ENCODE measurements around the gene ERMARD. TPM values are rescaled to one million over a fixed set of nuclear protein-coding genes. Genes with fewer than 3 reads are reported as not detected.

Gene ERMARD
- total RNA-seq, 1 donor from 2014 or later = 30.3 TPM

- Mint-ChIP-seq H3K4me1 (ENCODE audit: low read depth) (peaks cover 1% of the 10 kb centered on the region), H3K27ac (no peak overlapping the region), H3K27me3 (no peaks in the 10 kb centered on the region), H3K36me3 (ENCODE audit: insufficient read depth) (peaks cover 13% of the 10 kb centered on the region), H3K9me3 (ENCODE audit: low read depth) (no peaks in the 10 kb centered on the region), H3K4me3 (ENCODE audit: low read depth) (no peak overlapping the region)
- TF ChIP-seq, protein P1, sequence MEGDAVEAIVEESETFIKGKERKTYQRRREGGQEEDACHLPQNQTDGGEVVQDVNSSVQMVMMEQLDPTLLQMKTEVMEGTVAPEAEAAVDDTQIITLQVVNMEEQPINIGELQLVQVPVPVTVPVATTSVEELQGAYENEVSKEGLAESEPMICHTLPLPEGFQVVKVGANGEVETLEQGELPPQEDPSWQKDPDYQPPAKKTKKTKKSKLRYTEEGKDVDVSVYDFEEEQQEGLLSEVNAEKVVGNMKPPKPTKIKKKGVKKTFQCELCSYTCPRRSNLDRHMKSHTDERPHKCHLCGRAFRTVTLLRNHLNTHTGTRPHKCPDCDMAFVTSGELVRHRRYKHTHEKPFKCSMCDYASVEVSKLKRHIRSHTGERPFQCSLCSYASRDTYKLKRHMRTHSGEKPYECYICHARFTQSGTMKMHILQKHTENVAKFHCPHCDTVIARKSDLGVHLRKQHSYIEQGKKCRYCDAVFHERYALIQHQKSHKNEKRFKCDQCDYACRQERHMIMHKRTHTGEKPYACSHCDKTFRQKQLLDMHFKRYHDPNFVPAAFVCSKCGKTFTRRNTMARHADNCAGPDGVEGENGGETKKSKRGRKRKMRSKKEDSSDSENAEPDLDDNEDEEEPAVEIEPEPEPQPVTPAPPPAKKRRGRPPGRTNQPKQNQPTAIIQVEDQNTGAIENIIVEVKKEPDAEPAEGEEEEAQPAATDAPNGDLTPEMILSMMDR (IDR thresholded peaks at IDR 0.05; ENCODE audit: unreplicated experiment) = no peak
- no peak for DNase-seq (ENCODE audit: low spot score, unreplicated experiment)
Observed at GRCh38 chr6:169709293-169709692, 42.1 kb upstream of the ERMARD start.

- H3K9me3 Mint-ChIP-seq (ENCODE audit: low read depth) = no peaks in the 10 kb centered on the region
- no peak overlapping the region for H3K27ac Mint-ChIP-seq
- TF ChIP-seq, protein P1 (IDR thresholded peaks at IDR 0.05; ENCODE audit: unreplicated experiment) = no peak
- H3K4me3 Mint-ChIP-seq (ENCODE audit: low read depth) = no peak overlapping the region
- H3K4me1 Mint-ChIP-seq (ENCODE audit: low read depth) = no peaks in the 10 kb centered on the region
- no peak for DNase-seq (ENCODE audit: low spot score, unreplicated experiment)
- peaks cover 14% of the 10 kb centered on the region for H3K36me3 Mint-ChIP-seq (ENCODE audit: insufficient read depth)
- H3K27me3 Mint-ChIP-seq = no peaks in the 10 kb centered on the region
Observed at GRCh38 chr6:169710009-169710408, 41.4 kb upstream of the ERMARD start.

DNA sequence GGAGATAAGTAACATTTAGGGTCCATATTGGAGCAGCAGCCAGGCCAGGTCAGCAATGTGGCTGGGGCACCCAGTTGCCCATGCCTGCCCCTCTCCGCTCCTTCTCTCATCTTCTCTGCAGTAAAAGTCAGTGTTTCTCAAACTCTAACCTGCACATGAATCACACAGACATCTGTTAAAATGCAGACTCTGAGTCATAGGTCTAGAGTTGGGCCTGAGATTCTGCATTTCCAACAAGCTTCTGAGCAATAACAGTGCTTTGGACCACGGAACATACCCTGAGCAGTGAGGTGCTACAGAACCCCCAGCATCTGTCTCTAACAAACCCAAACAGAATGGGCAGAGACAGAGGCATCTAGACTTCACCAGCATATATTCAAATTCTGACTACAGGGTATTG is 37.2 kb upstream of the ERMARD start:
- Mint-ChIP-seq H3K4me3 (ENCODE audit: low read depth) (no peak overlapping the region), H3K4me1 (ENCODE audit: low read depth) (no peaks in the 10 kb centered on the region), H3K27me3 (no peaks in the 10 kb centered on the region), H3K36me3 (ENCODE audit: insufficient read depth) (peaks cover 18% of the 10 kb centered on the region), H3K9me3 (ENCODE audit: low read depth) (no peaks in the 10 kb centered on the region), H3K27ac (no peak overlapping the region)
- TF ChIP-seq, protein P1 (IDR thresholded peaks at IDR 0.05; ENCODE audit: unreplicated experiment) = no peak
- no peak for DNase-seq (ENCODE audit: low spot score, unreplicated experiment)

GRCh38 chr6:169714595-169714994 is 36.8 kb upstream of the ERMARD start:
- H3K27me3 Mint-ChIP-seq = no peaks in the 10 kb centered on the region
- no peak overlapping the region for H3K4me3 Mint-ChIP-seq (ENCODE audit: low read depth)
- no peaks in the 10 kb centered on the region for H3K9me3 Mint-ChIP-seq (ENCODE audit: low read depth)
- no peak overlapping the region for H3K27ac Mint-ChIP-seq
- no peak for DNase-seq (ENCODE audit: low spot score, unreplicated experiment)
- H3K36me3 Mint-ChIP-seq (ENCODE audit: insufficient read depth) = peaks cover 18% of the 10 kb centered on the region
- TF ChIP-seq, protein P1 (IDR thresholded peaks at IDR 0.05; ENCODE audit: unreplicated experiment) = no peak
- H3K4me1 Mint-ChIP-seq (ENCODE audit: low read depth) = no peaks in the 10 kb centered on the region

DNA sequence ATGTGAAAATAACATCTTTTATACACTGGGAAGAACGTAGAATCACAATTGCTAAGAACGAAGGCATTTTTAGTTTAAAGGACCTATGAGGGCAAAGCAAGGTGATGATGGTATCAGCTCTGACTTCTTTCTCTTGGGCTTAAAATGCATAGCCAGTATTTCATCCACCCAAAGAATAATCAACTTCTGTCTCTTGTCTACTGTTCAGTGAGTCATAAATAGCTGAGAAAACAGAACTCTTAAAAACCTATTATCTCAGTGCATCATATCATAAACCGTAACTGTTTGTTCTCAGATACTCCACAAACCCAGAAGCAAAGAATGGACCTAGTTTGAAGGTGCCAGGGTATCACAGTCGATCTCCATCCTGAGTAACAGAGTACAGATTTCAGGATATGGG is 32.3 kb upstream of the ERMARD start:
- H3K27ac Mint-ChIP-seq = no peak overlapping the region
- no peaks in the 10 kb centered on the region for H3K9me3 Mint-ChIP-seq (ENCODE audit: low read depth)
- peaks cover 6% of the 10 kb centered on the region for H3K36me3 Mint-ChIP-seq (ENCODE audit: insufficient read depth)
- no peaks in the 10 kb centered on the region for H3K27me3 Mint-ChIP-seq
- no peak overlapping the region for H3K4me3 Mint-ChIP-seq (ENCODE audit: low read depth)
- TF ChIP-seq, protein P1 (IDR thresholded peaks at IDR 0.05; ENCODE audit: unreplicated experiment) = no peak
- no peak for DNase-seq (ENCODE audit: low spot score, unreplicated experiment)
- peaks cover 15% of the 10 kb centered on the region for H3K4me1 Mint-ChIP-seq (ENCODE audit: low read depth)
